Small intestine (tissue), 7 donors: ENCODE results near the gene RIMBP2. TPM values are rescaled to one million over a fixed set of nuclear protein-coding genes. Genes with fewer than 3 reads are reported as not detected.
"Not testable (repeated sequence)": the region's sequence is repeated elsewhere in the genome, so short reads cannot be mapped to it uniquely, and the experiment has no call there.

ENCODE experiments used
- DNase-seq, 2 donors: peaks; one replicate each; pipeline versions ENCODE4 v3.0.0 to v3.0.0-alpha.2; 2013
- FAIRE-seq: peaks from 2 replicates; lab custom pipeline; 2012; peaks lifted over from hg19 to GRCh38; lab: Jason Lieb, UNC
- H3K27ac ChIP-seq, 3 donors: one replicate each; pipeline ENCODE4 v1.5.1; 2013; ENCODE audit warnings: low read length in 2 of 3, mild to moderate bottlenecking in 2 of 3, control low read depth in 1 of 3, inconsistent platforms in 1 of 3, low read depth in 1 of 3, moderate library complexity in 1 of 3
- H3K27me3 ChIP-seq, 3 donors: one replicate each; pipeline ENCODE4 v1.6.1; 2013; ENCODE audit warnings: low read length in 3 of 3, inconsistent platforms in 1 of 3; ENCODE audit not compliant: control insufficient read depth in 3 of 3, insufficient read depth in 3 of 3
- H3K36me3 ChIP-seq, 3 donors: one replicate each; pipeline ENCODE4 v1.6.1; 2013; ENCODE audit warnings: low read length in 3 of 3, inconsistent platforms in 1 of 3, low read depth in 1 of 3, mild to moderate bottlenecking in 1 of 3, moderate library complexity in 1 of 3; ENCODE audit not compliant: control insufficient read depth in 3 of 3, insufficient read depth in 2 of 3
- H3K4me1 ChIP-seq, 3 donors: one replicate each; pipeline ENCODE4 v1.6.1; 2013; ENCODE audit warnings: low read length in 2 of 3, inconsistent platforms in 1 of 3, low read depth in 1 of 3, mild to moderate bottlenecking in 1 of 3, moderate library complexity in 1 of 3; ENCODE audit not compliant: control insufficient read depth in 3 of 3, insufficient read depth in 2 of 3
- H3K4me3 ChIP-seq, 3 donors: one replicate each; pipeline ENCODE4 v1.5.1; 2013; ENCODE audit warnings: low read length in 3 of 3, control low read depth in 1 of 3, inconsistent platforms in 1 of 3, low read depth in 1 of 3, mild to moderate bottlenecking in 1 of 3, moderate library complexity in 1 of 3
- H3K9me3 ChIP-seq, 2 donors: one replicate each; pipeline ENCODE4 v1.6.1; 2013; ENCODE audit warnings: low read depth in 1 of 2, low read length in 1 of 2; ENCODE audit not compliant: control insufficient read depth in 2 of 2, insufficient read depth in 1 of 2
- WGBS, 3 donors: extraction: QIAGEN DNeasy Blood & Tissue Kit; methylation state at CpG; one replicate each; pipeline ENCODE4 v1.1.7; 2013; 5-methylcytosine and 5-hydroxymethylcytosine counted together
- polyA plus RNA-seq, 4 donors: library from polyadenylated mRNA; stranded (reverse) in 3 of 4; unstranded in 1 of 4; fragments of 200-250 nt in 3 of 4; fragments of 120-200 nt in 1 of 4; gene quantifications; one replicate each; pipeline versions ENCODE4 v1.2.1 to v1.2.3, GENCODE V29; 2013
- donor health status: healthy with polysubstance abuse.
- donor health status: control.
- donor health status: control.
- donor health status: Bipolar disorder and iron deficiency.
- donor health status: healthy.

RIMBP2 gene
- polyA plus RNA-seq, 4 donors, result 0.22 to 12.2 (median 2.3) TPM

DNA sequence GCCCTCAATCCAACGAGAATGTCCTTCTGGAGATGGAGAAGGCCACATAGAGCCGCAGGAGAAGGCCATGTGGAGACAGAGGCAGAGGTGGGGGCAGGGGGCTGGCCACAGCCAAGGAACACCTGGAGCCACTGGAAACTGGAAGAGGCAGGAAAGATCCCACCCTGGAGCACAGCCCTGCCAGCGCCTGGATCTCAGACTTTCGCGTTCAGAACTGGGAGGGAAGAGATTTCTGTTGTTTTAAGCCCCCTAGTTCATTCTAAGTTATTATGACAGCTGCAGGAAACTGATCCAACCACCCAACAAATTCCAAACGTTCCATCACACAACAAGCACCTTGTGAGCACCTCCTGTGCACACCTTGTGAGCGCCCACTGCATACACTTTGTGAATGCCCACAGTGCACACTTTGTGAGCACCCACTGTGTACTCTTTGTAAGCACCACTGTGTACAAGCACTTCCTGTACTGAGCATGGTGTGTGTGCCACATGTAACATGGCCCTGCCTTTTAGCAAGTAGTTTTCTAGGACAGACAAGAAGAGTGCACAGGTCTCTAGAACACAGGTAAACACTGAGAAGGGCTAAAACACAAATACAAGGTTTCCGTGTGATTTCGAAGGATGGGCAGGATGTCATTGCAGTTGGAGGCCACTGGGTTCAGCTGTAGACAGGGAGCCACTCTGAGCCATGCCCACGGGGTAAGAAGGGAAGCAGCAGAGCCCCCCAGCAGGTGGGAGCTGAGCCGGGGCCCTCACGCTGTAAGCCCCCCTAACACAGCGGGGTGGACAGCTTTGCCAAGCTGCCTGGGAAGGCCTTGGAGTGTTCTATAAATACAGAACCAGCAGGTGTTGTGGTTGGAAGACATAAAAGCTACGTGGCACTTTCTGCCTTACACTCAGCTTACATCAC, 15.4 kb downstream of the RIMBP2 start:
- FAIRE-seq, result no peak
- 67 to 76% (median 68%) methylated on average over 14 of the region's 14 CpGs for WGBS, 3 donors
- Histone ChIP-seq H3K4me1 (no peaks in the 10 kb centered on the region), H3K27me3 (no peaks in the 10 kb centered on the region), H3K9me3 (no peaks in the 10 kb centered on the region), H3K27ac (no peak overlapping the region), H3K36me3 (no peaks in the 10 kb centered on the region), H3K4me3 (no peak overlapping the region)
- DNase-seq, result no peak

DNA sequence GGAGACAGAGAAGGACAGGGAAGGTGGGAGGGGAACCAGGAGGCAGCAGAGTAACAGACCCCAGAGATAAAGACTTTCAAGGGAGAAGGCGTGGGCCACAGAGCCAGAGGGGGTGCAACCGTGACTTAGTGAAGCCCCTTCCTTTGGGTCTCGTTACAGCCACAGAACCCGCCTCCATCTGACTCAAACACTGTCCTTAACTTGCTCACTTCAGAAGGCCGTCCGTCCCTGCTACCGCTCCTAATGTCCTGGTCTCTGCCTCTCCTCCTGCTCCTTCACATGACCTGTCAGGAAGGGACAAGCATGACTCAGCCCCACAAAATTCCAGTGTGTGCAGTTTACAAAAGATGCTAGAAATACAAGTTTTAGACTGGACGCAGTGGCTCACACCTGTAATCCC, 18.0 kb downstream of the RIMBP2 start:
- Histone ChIP-seq H3K9me3 (no peaks in the 10 kb centered on the region), H3K27ac (no peak overlapping the region), H3K27me3 (no peaks in the 10 kb centered on the region), H3K4me1 (no peaks in the 10 kb centered on the region), H3K36me3 (no peaks in the 10 kb centered on the region), H3K4me3 (no peak overlapping the region)
- DNase-seq (no peak), FAIRE-seq (no peak)
- 88 to 92% (median 91%) methylated on average over 7 to 8 of the region's 8 CpGs for WGBS, 3 donors

DNA sequence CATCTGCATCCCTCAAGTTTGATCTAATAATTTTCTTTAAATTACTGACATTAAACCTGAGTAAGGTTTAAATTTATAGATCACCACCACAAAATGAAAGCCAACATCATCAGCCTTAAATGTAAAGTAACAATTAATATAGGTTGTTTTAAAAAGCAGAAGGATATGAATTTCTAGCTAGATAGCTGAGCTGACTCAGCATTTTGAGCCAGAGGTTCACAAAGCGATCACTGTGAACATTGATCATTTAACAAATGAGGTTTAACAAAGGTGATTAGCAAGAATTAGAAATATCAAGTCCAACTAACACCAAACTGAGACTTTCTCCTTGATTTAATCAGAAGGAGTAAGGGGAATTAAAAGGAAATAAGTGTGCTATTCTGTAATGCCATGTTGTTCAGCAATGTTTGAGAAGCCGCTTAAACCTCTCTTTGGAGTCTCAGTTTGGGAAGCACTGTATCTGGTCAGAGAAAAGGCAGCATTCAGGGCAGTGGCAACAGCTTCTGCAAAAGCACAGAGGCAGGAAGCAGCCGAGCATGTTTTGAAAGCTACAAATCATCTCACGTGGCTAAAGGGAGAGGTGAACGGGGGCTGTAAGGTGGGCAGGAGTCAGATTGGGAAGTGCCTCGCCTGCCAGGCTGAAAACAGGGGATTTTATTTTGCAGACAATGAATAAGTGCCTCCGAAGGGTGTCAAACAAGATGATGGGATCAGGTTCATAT, 19.6 kb downstream of the RIMBP2 start:
- H3K4me3 ChIP-seq, result no peak overlapping the region
- no peak overlapping the region for H3K27ac ChIP-seq
- no peak for DNase-seq
- H3K36me3 ChIP-seq, result no peaks in the 10 kb centered on the region
- 43 to 68% (median 48%) methylated on average over 7 of the region's 7 CpGs for WGBS, 3 donors
- no peak for FAIRE-seq
- no peaks in the 10 kb centered on the region for H3K9me3 ChIP-seq
- no peaks in the 10 kb centered on the region for H3K4me1 ChIP-seq
- no peaks in the 10 kb centered on the region for H3K27me3 ChIP-seq

DNA sequence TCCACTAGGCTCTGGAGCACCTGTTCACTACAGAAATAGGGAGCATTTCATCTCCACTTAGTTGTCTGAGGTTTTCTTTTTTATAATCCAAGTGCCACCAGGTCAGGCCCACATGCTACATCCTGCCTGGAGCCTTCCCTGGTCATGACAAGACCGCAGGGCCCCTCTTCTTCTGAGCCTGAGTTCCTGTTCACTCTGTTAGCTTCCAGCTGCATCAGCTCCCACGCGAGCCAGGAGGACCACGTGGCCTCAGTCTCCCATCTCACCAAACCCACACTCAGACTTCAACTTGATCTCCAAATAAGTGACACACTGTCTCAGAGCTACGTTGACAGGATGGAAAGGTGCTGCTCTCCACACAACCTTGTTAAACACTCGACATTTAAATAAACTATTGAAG, 21.0 kb downstream of the RIMBP2 start:
- FAIRE-seq (no peak), DNase-seq (no peak)
- WGBS, 3 donors, result 54 to 72% (median 62%) methylated on average over 6 of the region's 6 CpGs
- no peaks in the 10 kb centered on the region for H3K9me3 ChIP-seq
- H3K27ac ChIP-seq, result no peak overlapping the region
- H3K27me3 ChIP-seq, result no peaks in the 10 kb centered on the region
- no peak overlapping the region for H3K4me3 ChIP-seq
- H3K36me3 ChIP-seq, result no peaks in the 10 kb centered on the region
- H3K4me1 ChIP-seq, result no peaks in the 10 kb centered on the region

DNA sequence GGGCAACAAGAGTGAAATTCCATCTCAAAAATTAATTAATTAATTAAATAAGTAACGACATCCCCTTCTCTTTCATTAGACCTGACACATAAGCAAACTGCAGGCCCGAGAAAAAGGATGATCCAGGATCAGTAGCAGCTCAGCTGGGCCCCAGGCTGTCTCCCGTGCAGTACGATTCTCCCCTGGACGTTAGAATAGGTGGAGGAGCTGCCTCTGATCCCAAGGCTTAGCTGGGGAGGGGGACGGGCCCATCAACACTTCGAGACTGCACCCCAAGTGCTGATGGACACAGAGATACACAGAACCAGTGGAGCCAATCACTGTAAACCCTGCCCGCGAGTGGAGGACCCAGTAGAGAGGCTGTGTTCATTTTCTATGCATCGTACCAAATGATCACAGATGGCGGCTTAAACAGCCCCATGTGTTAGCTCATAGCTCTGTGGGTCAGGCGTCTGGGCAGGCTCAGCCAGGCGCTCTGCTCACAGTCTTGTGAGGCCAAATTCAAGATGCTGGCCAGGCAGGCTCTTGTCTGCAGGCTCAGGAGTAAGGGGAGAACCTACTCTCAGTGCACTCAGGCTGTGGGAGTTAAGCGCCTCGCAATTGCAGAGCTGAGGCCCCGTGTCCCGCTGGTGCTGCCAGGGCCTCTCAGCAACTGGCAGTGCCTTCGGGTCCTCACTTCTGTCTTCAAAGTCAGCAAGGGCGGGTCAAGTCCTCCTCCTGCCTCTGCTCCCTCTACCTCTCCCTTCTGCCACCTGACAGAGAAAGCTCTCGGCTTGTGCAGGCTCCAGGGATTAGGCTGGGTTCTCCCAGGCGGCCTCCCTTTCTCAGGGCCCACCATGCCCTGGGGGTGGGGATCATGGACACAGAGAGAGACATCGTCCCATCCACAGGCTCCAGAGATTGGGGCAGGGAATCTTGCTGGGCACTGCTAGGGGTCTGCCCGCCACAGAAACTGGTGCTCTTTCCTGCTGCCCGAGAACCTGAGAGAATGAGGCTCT, 26.4 kb downstream of the RIMBP2 start:
- DNase-seq (no peak), FAIRE-seq (no peak)
- WGBS, 3 donors, result 84 to 89% (median 86%) methylated on average over 24 of the region's 24 CpGs
- Histone ChIP-seq H3K27me3 (peaks cover 0 to 4% (median 0%) of the 10 kb centered on the region in 3 donors), H3K36me3 (no peaks in the 10 kb centered on the region), H3K27ac (no peak overlapping the region), H3K4me3 (no peak overlapping the region), H3K9me3 (no peaks in the 10 kb centered on the region), H3K4me1 (no peaks in the 10 kb centered on the region)

DNA sequence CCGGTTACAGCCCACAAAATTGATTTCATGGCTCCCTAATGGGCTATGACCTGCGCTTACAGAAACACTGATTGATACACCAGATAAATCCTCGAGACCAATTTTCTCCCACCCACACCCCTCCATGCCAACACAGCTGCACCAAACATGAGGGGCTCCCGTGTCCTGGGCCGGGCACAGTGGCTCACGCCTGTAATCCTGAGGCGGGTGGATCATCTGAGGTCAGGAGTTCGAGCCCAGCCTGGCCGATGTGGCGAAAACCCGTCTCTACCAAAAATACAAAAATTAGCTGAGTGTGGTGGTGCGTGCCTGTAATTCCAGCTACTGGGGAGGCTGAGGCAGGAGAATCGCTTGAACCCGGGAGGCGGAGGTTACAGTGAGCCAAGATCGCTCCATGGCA, 27.1 kb downstream of the RIMBP2 start:
- not testable (repeated sequence) for DNase-seq, H3K27ac ChIP-seq, H3K9me3 ChIP-seq, FAIRE-seq, H3K4me1 ChIP-seq, H3K4me3 ChIP-seq, H3K27me3 ChIP-seq, H3K36me3 ChIP-seq
- 85 to 87% (median 87%) methylated on average over 16 of the region's 16 CpGs for WGBS, 3 donors

DNA sequence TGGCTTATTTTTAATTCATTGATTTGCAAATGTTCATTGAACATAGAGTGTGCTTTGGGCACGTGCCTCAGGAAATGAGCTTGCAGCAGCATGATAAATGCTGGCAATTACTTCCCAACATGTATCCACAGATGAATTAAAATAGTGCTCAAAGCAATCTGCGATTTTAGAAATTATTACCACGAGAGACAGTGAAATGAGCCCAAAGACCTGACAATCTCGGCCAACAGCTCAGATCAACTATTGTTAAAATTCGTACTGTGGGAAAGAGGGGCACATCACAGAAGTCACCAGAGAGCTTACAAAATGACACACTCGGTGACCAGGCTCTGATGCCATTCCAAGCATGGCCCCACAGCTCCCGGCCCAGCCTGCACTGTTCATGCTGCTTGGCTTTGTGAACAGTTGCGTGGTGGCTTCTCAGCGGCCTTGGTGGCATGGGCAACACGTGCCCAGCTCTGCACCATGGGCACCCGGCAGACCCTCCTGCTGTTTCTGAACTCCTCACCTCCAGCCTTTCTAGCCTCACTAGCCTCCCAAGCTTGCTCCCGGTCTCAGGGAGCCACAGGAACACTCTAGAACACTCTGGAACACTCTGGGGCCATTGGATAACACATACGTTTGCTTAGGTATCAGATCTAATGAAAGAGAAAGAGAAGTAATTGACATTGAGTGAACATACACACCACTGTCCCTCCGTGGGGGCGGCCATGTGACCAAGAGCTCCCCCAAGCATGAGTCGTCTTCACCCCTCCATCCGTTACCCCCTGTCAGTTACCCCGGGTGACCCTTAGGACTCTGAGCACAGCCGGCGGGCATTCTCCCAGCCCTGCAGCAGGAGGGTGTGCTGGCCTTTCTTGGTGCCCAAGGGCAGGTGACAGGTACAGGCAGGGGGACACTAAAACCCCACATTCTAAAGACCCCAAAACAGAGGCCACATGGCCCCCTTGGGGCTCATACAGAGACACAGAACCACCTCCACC, 28.0 kb downstream of the RIMBP2 start:
- no peak overlapping the region for H3K4me3 ChIP-seq
- FAIRE-seq (no peak), DNase-seq (no peak)
- no peak overlapping the region for H3K27ac ChIP-seq
- 81 to 84% (median 81%) methylated on average over 20 of the region's 20 CpGs for WGBS, 3 donors
- H3K4me1 ChIP-seq, result no peaks in the 10 kb centered on the region
- H3K27me3 ChIP-seq, result peaks cover 0 to 4% (median 0%) of the 10 kb centered on the region in 3 donors
- no peaks in the 10 kb centered on the region for H3K9me3 ChIP-seq
- H3K36me3 ChIP-seq, result no peaks in the 10 kb centered on the region
